GM12891 (cell line): ENCODE results near the gene PBX2.
"Not testable (repeated sequence)": the region's sequence is repeated elsewhere in the genome, so short reads cannot be mapped to it uniquely, and the experiment has no call there.

ENCODE experiments used
- PAX5 ChIP-seq: IDR thresholded peaks from 2 replicates; pipeline ENCODE4 v1.6.1; 2011; ENCODE audit warnings: low read length, moderate library complexity, mild to moderate bottlenecking; ENCODE audit not compliant: insufficient read depth, severe bottlenecking
- POLR2A ChIP-seq: IDR thresholded peaks from 2 replicates; pipeline ENCODE4 v1.6.1; 2011; ENCODE audit warnings: low read depth, low read length, control low read depth
- POLR2AphosphoS5 ChIP-seq: IDR thresholded peaks from 2 replicates; pipeline ENCODE4 v1.6.1; 2011; ENCODE audit warnings: low read depth, low read length, control low read depth
- TAF1 ChIP-seq: IDR thresholded peaks from 2 replicates; pipeline ENCODE4 v1.6.1; 2011; ENCODE audit warnings: low read depth, low read length, control low read depth

GRCh38 chr6:32211432-32211831 is 21.4 kb upstream of the PBX2 start:
- not testable (repeated sequence) for TF ChIP-seq POLR2A, POLR2AphosphoS5, TAF1, PAX5
